ENCODE results near the gene HPS5.

The HPS5 gene

DNA sequence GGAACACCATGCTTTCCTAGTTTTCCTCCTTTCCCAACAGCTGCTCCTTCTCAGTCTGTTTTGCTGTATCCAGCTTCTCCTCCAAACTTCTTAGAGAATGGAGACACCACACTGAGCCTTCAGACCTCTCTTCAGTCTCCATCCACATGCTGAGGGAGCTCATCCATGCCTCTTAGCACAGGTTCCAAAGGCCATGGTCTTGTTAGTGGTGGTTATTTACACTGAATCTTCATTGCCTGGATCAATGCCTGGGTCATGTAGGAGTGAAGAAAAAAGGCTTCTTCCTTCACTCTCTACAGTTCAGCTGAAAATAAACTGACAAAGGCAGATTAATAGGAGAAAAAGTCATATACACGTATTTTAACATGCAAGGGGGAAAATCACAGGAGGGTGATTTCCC, 82.3 kb downstream of the HPS5 start:
- DNase-seq (ENCODE audit: low read depth), result no peak
- no peak overlapping the region for H3K4me3 ChIP-seq (ENCODE audit: control insufficient read depth, low read depth, low read length)
- no peak for TF ChIP-seq CTCF (conservative IDR thresholded peaks at IDR 0.05; ENCODE audit: control insufficient read depth, insufficient read depth, low read depth, low read length)

DNA sequence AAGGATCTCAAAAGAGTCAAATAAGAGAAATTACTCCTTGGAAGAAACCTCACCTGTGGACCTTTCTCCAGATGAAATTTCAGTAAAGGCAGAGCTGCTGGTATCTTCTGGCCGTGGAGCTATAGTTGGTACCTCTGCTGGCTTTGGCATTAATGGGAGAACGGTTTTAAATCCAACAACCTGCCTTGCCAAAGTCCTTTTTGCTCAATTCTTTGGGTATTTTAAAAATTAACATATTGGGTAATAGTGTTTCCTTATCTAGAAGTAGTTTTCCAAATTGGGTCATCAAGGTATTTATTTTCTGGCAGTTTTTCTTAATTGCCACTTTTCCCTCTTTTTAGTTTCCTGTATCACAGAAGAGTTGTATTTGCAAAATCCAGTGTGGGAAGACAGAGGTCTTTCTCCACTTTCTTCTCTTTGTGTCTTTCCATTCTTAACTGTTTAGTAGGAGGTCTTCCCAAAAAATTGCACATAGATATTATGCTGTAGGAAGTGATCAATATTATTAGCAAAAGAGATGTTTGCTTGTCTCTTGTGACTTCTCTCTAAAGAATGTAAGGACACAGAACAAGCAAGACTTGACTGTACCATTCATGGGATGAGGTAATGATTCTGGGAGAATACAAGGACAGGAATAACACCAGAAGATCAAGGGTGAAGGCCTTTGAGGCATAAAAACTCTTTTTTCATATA, 85.1 kb downstream of the HPS5 start, which contains the start of gene SAA4:
Gene SAA4 (minus strand): TSS at position 139 of the 693 bp plus-strand sequence. CDS start 876 bp downstream, outside the sequence.
- DNase-seq (ENCODE audit: low read depth), result no peak
- no peak within 1 kb of the TSS for H3K4me3 ChIP-seq (ENCODE audit: control insufficient read depth, low read depth, low read length)
- TF ChIP-seq CTCF (conservative IDR thresholded peaks at IDR 0.05; ENCODE audit: control insufficient read depth, insufficient read depth, low read depth, low read length), result no peak

- TF ChIP-seq CTCF (conservative IDR thresholded peaks at IDR 0.05; ENCODE audit: control insufficient read depth, insufficient read depth, low read depth, low read length), result no peak
- no peak overlapping the region for H3K4me3 ChIP-seq (ENCODE audit: control insufficient read depth, low read depth, low read length)
- DNase-seq (ENCODE audit: low read depth), result peak; percentile 30
Measured at GRCh38 chr11:18235394-18236334, 86.3 kb downstream of the HPS5 start.

DNA sequence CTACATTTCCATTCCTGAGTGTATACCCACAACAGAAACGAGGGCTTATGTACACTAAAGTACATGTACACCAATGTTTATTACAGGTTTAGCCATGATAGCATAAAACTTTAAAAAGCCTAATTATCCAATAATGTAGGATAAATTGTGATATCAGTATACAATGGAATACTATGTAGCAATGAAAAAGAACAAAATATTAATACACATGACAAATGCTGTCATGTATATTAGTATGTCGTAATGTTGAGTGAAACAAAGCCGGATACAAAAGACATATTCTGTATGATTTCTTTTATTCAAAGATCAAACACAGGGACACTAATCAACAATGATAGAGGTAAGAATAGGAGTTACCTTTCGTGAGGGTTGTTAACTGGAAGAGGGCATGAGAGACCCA, 88.0 kb downstream of the HPS5 start:
- DNase-seq (ENCODE audit: low read depth), result no peak
- H3K4me3 ChIP-seq (ENCODE audit: control insufficient read depth, low read depth, low read length), result no peak overlapping the region

DNA sequence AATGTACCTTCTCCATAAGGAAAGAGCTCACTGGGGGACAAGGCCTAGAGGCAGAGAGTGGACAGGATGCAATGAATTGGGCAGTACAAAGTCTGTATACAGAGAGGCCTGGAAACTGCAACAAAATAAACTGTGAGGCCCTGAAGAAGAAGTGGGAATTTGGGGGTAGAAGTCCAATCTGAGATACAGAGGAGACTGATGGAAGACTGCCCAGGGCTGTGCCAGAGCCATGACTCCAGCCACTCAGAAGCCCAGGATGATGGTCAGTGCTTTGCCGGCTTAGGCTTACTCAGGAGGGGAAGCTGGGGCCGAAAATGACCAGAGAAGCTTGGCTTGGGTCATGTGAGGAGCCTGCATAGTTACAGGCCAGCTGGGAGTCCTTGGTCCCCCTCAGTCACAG, 91.1 kb downstream of the HPS5 start:
- no peak for DNase-seq (ENCODE audit: low read depth)
- no peak for TF ChIP-seq CTCF (conservative IDR thresholded peaks at IDR 0.05; ENCODE audit: control insufficient read depth, insufficient read depth, low read depth, low read length)
- no peak overlapping the region for H3K4me3 ChIP-seq (ENCODE audit: control insufficient read depth, low read depth, low read length)

More for the DNA sequence above, 88.0 kb downstream of the HPS5 start:
- TF ChIP-seq CTCF (conservative IDR thresholded peaks at IDR 0.05; ENCODE audit: control insufficient read depth, insufficient read depth, low read depth, low read length), result no peak

DNA sequence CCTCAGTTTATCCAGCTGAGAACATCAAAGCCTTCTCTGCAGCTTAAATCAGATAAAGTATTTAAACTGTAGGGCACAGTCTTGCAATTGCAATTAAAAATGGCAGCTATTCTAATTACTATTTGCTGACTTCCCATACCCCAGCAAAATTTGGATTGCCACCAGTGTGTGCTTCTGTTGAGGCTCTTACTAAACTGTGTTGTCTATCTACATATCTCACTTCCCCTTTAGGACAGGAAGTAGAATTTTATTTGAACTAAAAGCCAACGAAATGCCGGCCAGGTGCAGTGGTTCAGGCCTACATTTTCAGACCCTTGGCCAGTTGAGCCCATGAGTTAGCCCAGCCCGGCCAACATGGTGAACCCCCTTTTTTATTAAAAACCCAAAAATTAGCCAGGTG, 92.4 kb downstream of the HPS5 start:
- no peak overlapping the region for H3K4me3 ChIP-seq (ENCODE audit: control insufficient read depth, low read depth, low read length)
- no peak for TF ChIP-seq CTCF (conservative IDR thresholded peaks at IDR 0.05; ENCODE audit: control insufficient read depth, insufficient read depth, low read depth, low read length)
- DNase-seq (ENCODE audit: low read depth), result no peak

Measured in fibroblast of mammary gland (primary cell).